HCT116 (cell line): Measurements from ENCODE around the gene RCBTB1. TPM values are rescaled to one million over a fixed set of nuclear protein-coding genes. Genes with fewer than 3 reads are reported as not detected.

Experiments used
- ATAC-seq: fragments of 200-7000 bp; cut with Tn5 transposase; 2 replicates; pipeline ENCODE4 v1.9.1; 2020; ENCODE audit warnings: mild to moderate bottlenecking, moderate library complexity
- BruUV-seq: library from RNA; stranded (reverse); fragments of 400-500 nt; replicated peaks from 2 replicates; lab custom pipeline; 2021; lab: Mats Ljungman, UMichigan
- CTCF ChIA-PET: fragments of 300-600 bp; sonication (Branson Sonifier 250); formaldehyde crosslinking; loops from one replicate; lab custom pipeline; 2021; ENCODE audit warnings: antibody characterized with exemption; lab: Charles Lee
- POLR2A ChIA-PET: fragments of 300-600, 350-600 bp; sonication (Branson Sonifier 250); formaldehyde crosslinking; loops from one replicate; lab custom pipeline; 2021; ENCODE audit warnings: antibody characterized with exemption; lab: Charles Lee
- RAD21 ChIA-PET, 2 experiments: fragments of 300-600 bp; sonication (Branson Sonifier 250); formaldehyde crosslinking; loops; one replicate each; lab custom pipeline; 2023; ENCODE audit warnings: low total read pairs in 2 of 2; ENCODE audit not compliant: uncharacterized antibody in 2 of 2, unreplicated experiment in 2 of 2, low non-redundant PET in 1 of 2; lab: Charles Lee
- DNase-seq: peaks from one replicate; pipeline ENCODE4 v3.0.0-alpha.2; 2010; ENCODE audit warnings: low read depth, low spot score
- H2AFZ ChIP-seq: fragments of 200-600 bp; shearing (Covaris generic), sonication (generic); 2 replicates; pipeline ENCODE4 v1.6.1; 2017; ENCODE audit warnings: low read depth, mixed run types, mixed read lengths, antibody characterized with exemption, low read length; ENCODE audit not compliant: poor library complexity, severe bottlenecking
- H3K27ac ChIP-seq: 2 replicates; pipeline ENCODE4 v1.5.1; 2012; ENCODE audit warnings: low read depth, low read length
- H3K27me3 ChIP-seq: fragments of 200-600 bp; sonication (generic); 2 replicates; pipeline ENCODE4 v1.6.1; 2016; ENCODE audit warnings: mixed run types, low read length, mixed read lengths; ENCODE audit not compliant: insufficient read depth
- H3K36me3 ChIP-seq, 2 experiments: fragments of 200-500 bp in 1 of 2; fragments of 200-600 bp in 1 of 2; sonication (Bioruptor generic) in 1 of 2; sonication (generic) in 1 of 2; 2 replicates each; pipeline versions ENCODE4 v1.5.1 to v1.6.1; 2014 to 2016; ENCODE audit warnings: low read length in 2 of 2, inconsistent platforms in 1 of 2, mixed read lengths in 1 of 2, mixed run types in 1 of 2; ENCODE audit not compliant: insufficient read depth in 2 of 2, control insufficient read depth in 1 of 2
- H3K4me1 ChIP-seq, 2 experiments: fragments of 200-600 bp in 1 of 2; sonication (generic) in 1 of 2; 2 replicates each; pipeline versions ENCODE4 v1.5.1 to v1.6.1; 2012 to 2017; ENCODE audit warnings: low read length in 2 of 2, inconsistent platforms in 1 of 2, mild to moderate bottlenecking in 1 of 2, mixed read lengths in 1 of 2, mixed run types in 1 of 2, moderate library complexity in 1 of 2; ENCODE audit not compliant: insufficient read depth in 2 of 2, control insufficient read depth in 1 of 2
- H3K4me2 ChIP-seq: fragments of 200-600 bp; sonication (generic); 2 replicates; pipeline ENCODE4 v1.6.1; 2017; ENCODE audit warnings: mixed run types, low read length, mixed read lengths
- H3K4me3 ChIP-seq, 2 experiments: fragments of 200-600 bp in 1 of 2; sonication (generic) in 1 of 2; replicated peaks in 1 of 2; 2 replicates each; pipeline ENCODE4 v1.5.1; 2011 to 2016; ENCODE audit warnings: low read length in 2 of 2, control low read depth in 1 of 2, low read depth in 1 of 2, mild to moderate bottlenecking in 1 of 2, mixed read lengths in 1 of 2, mixed run types in 1 of 2
- H3K79me2 ChIP-seq: fragments of 200-600 bp; sonication (generic); 2 replicates; pipeline ENCODE4 v1.6.1; 2017; ENCODE audit warnings: mild to moderate bottlenecking, mixed run types, low read length, moderate library complexity, mixed read lengths; ENCODE audit not compliant: insufficient read depth
- H3K9ac ChIP-seq: fragments of 200-600 bp; sonication (generic); 2 replicates; pipeline ENCODE4 v1.6.1; 2016; ENCODE audit warnings: low read length, mixed read lengths
- H3K9me2 ChIP-seq: fragments of 200-600 bp; sonication (generic), shearing (Covaris generic); 2 replicates; pipeline ENCODE4 v1.6.1; 2017; ENCODE audit warnings: mixed run types, mild to moderate bottlenecking, moderate library complexity; ENCODE audit not compliant: insufficient read depth
- H3K9me3 ChIP-seq, 2 experiments: fragments of 200-500 bp in 1 of 2; fragments of 200-600 bp in 1 of 2; sonication (Bioruptor generic) in 1 of 2; sonication (generic) in 1 of 2; 2 replicates each; pipeline ENCODE4 v1.6.1; 2014 to 2017; ENCODE audit warnings: low read length in 2 of 2, mixed read lengths in 2 of 2, inconsistent platforms in 1 of 2, low read depth in 1 of 2, mild to moderate bottlenecking in 1 of 2, mixed run types in 1 of 2, moderate library complexity in 1 of 2; ENCODE audit not compliant: control insufficient read depth in 1 of 2, insufficient read depth in 1 of 2
- H4K20me1 ChIP-seq: fragments of 200-600 bp; sonication (generic), shearing (Covaris generic); 2 replicates; pipeline ENCODE4 v1.6.1; 2017; ENCODE audit warnings: mixed run types, mild to moderate bottlenecking, moderate library complexity; ENCODE audit not compliant: insufficient read depth
- ATF3 ChIP-seq: IDR thresholded peaks from 2 replicates; pipeline ENCODE4 v1.6.1; 2012
- CBX3 ChIP-seq: IDR thresholded peaks from 2 replicates; pipeline ENCODE4 v1.6.1; 2012; ENCODE audit warnings: low read depth
- CEBPB ChIP-seq: IDR thresholded peaks from 2 replicates; pipeline ENCODE4 v1.6.1; 2012; ENCODE audit warnings: low read depth
- CTCF ChIP-seq, 3 experiments: fragments of 200-600 bp in 1 of 3; sonication (generic) in 1 of 3; IDR thresholded peaks in 2 of 3; conservative IDR thresholded peaks in 1 of 3; 2 replicates each; pipeline ENCODE4 v1.5.1; 2012 to 2017; ENCODE audit warnings: low read depth in 2 of 3, low read length in 2 of 3, antibody characterized with exemption in 1 of 3, borderline replicate concordance in 1 of 3, control low read depth in 1 of 3, mild to moderate bottlenecking in 1 of 3, mixed read lengths in 1 of 3, mixed run types in 1 of 3, moderate library complexity in 1 of 3; ENCODE audit not compliant: insufficient read depth in 1 of 3
- ELF1 ChIP-seq: IDR thresholded peaks from 2 replicates; pipeline ENCODE4 v1.6.1; 2012; ENCODE audit warnings: low read depth, borderline replicate concordance
- EZH2 ChIP-seq: fragments of 200-600 bp; sonication (generic); IDR thresholded peaks from 2 replicates; pipeline ENCODE4 v1.6.1; 2017; ENCODE audit warnings: antibody characterized with exemption, mixed run types
- EZH2phosphoT487 ChIP-seq: fragments of 200-600 bp; IDR thresholded peaks from 2 replicates; pipeline ENCODE4 v1.6.1; 2018; ENCODE audit warnings: antibody characterized with exemption, borderline replicate concordance
- JUND ChIP-seq: IDR thresholded peaks from 2 replicates; pipeline ENCODE4 v1.6.1; 2012
- MAX ChIP-seq: IDR thresholded peaks from 2 replicates; pipeline ENCODE4 v1.6.1; 2012
- POLR2A ChIP-seq: IDR thresholded peaks from 2 replicates; pipeline ENCODE4 v1.7.0; 2011; ENCODE audit warnings: borderline replicate concordance; ENCODE audit not compliant: insufficient read depth, insufficient read length; ENCODE audit errors: extremely low read depth
- POLR2AphosphoS5 ChIP-seq: IDR thresholded peaks from 2 replicates; pipeline ENCODE4 v1.6.1; 2011; ENCODE audit warnings: mild to moderate bottlenecking, low read depth, low read length, moderate library complexity
- RAD21 ChIP-seq: IDR thresholded peaks from 2 replicates; pipeline ENCODE4 v1.6.1; 2012; ENCODE audit warnings: low read depth, mild to moderate bottlenecking
- SIN3A ChIP-seq: IDR thresholded peaks from 2 replicates; pipeline ENCODE4 v1.6.1; 2012; ENCODE audit warnings: low read depth
- TCF7L2 ChIP-seq: IDR thresholded peaks from 2 replicates; pipeline ENCODE4 v1.7.0; 2011; ENCODE audit warnings: borderline replicate concordance, inconsistent platforms; ENCODE audit not compliant: insufficient read depth, insufficient read length; ENCODE audit errors: extremely low read depth
- YY1 ChIP-seq: IDR thresholded peaks from 2 replicates; pipeline ENCODE4 v1.6.1; 2011; ENCODE audit warnings: low read length, low read depth, moderate library complexity, mild to moderate bottlenecking; ENCODE audit not compliant: insufficient replicate concordance; ENCODE audit errors: extremely low read depth
- ZBTB33 ChIP-seq: IDR thresholded peaks from 2 replicates; pipeline ENCODE4 v1.6.1; 2011; ENCODE audit warnings: mild to moderate bottlenecking, low read length, moderate library complexity; ENCODE audit not compliant: insufficient replicate concordance; ENCODE audit errors: extremely low read depth
- ZFX ChIP-seq: fragments of 450-650 bp; IDR thresholded peaks from 2 replicates; pipeline ENCODE4 v1.6.1; 2017
- ZNF274 ChIP-seq: fragments of 200-500 bp; sonication (Bioruptor generic); IDR thresholded peaks from 2 replicates; pipeline ENCODE4 v1.6.1; 2014; ENCODE audit warnings: mild to moderate bottlenecking, low read depth, low read length, inconsistent platforms
- intact Hi-C: fragments of 100-400 bp; cut with micrococcal nuclease; formaldehyde crosslinking; loops from 2 replicates; pipeline ENCODE4 v1.10.0; 2022
- total RNA-seq: library from RNA; stranded (reverse); gene quantifications from one replicate; pipeline ENCODE4 v1.2.1, GENCODE V29; 2021; ENCODE audit not compliant: unreplicated experiment

The RCBTB1 gene
- total RNA-seq, 1 experiment from 2014 or later: 22.2 TPM

GRCh38 chr13:49579501-49579900 is 5.9 kb downstream of the RCBTB1 start:
- no peak overlapping the region for H3K27ac ChIP-seq

More at GRCh38 chr13:49579501-49579900, 5.9 kb downstream of the RCBTB1 start:
- H3K4me1 ChIP-seq: peaks cover 0 to 3% of the 10 kb centered on the region in 2 experiments; a peak in 2 of 4 replicates
- no TSS peak for BruUV-seq
- RAD21 ChIA-PET: no interaction called here
- CTCF ChIA-PET: no interaction called here
- TF ChIP-seq JUND (no peak), ZBTB33 (no peak), CTCF (IDR thresholded peaks at IDR 0.05 in 2 of 3, conservative IDR thresholded peaks at IDR 0.05 in 1 of 3; ENCODE audit: borderline replicate concordance in 1 of 3, insufficient read depth in 1 of 3, low read depth in 2 of 3, low read length in 2 of 3) (no peak), SIN3A (no peak), ATF3 (no peak), EZH2phosphoT487 (no peak), ELF1 (no peak), POLR2AphosphoS5 (no peak), ZNF274 (no peak), TCF7L2 (no peak), EZH2 (no peak), RAD21 (no peak), POLR2A (no peak), CBX3 (no peak), CEBPB (no peak), YY1 (no peak), MAX (no peak), ZFX (no peak)
- ATAC-seq (no peak), DNase-seq (no peak)
- no peaks in the 10 kb centered on the region for H3K9me2 ChIP-seq
- no peak overlapping the region for H3K4me3 ChIP-seq
- H2AFZ ChIP-seq: no peak overlapping the region
- POLR2A ChIA-PET: no interaction called here
- intact Hi-C loops: no loop called here
- H3K36me3 ChIP-seq: 0 out of 4 replicates have a peak, but pooled peaks cover 0 to 5% of the 10 kb centered on the region in 2 experiments
- no peak overlapping the region for H3K4me2 ChIP-seq
- H4K20me1 ChIP-seq: no peaks in the 10 kb centered on the region
- H3K79me2 ChIP-seq: peaks cover 9% of the 10 kb centered on the region; the same call in 1 of the 2 replicates
- H3K9me3 ChIP-seq: no peaks in the 10 kb centered on the region
- no peak overlapping the region for H3K9ac ChIP-seq
- no peaks in the 10 kb centered on the region for H3K27me3 ChIP-seq
